ENCODE results near the gene MRPL21.

DNA sequence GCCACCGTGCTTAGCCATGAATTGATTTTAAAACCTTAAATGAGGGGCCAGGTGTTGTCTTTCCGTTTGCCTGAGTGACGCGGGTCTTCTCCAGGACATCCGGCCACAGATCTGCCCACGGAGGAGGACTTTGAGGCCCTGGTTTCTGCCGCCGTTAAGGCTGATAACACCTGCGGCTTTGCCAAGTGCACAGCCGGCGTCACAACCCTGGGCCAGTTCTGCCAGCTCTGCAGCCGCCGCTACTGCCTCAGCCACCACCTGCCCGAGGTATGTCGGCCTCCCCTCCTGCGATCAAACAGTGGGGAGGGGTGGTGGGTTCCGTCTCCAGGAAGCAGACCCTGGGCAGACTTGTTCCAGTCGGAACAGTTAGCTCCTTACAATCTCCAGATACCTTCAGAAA, 34.5 kb upstream of the MRPL21 start:
- TF ChIP-seq POLR2A (IDR thresholded peaks at IDR 0.05) = no peak
- no peak for TF ChIP-seq CTCF (IDR thresholded peaks at IDR 0.05)
